Amygdala (tissue), 56 donors: ENCODE data around the gene BPI.
"Not testable (repeated sequence)": the region's sequence is repeated elsewhere in the genome, so short reads cannot be mapped to it uniquely, and the experiment has no call there.

Experiments used
- DNase-seq, 56 donors: peaks; one replicate each; lab custom pipeline; 2025; lab: John Stamatoyannopoulos, UW

The BPI gene

GRCh38 chr20:38277285-38277684, 26.7 kb upstream of the BPI start:
- no peak for DNase-seq

DNA sequence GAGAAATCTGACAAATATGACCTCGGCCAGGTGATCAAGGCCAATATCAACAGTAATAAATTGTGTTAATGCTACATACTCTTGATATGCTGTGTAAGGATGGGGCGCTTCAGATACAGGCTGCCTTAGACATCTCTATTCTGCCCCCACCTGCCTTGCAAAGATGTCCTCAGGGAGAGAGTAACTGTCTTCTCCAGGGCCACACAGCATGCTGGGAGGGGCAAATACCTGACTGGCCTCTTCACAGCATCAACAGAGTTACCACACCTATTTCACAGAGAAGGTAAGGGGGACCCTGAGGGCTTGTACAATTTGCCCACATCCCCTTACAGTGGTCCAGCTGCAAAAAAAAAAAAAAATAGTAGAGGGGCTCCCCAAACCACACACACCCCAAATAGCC, 26.3 kb upstream of the BPI start:
- no peak for DNase-seq

- DNase-seq = peak in 21 of 56 donors; percentile 8 to 54 (median 27)
Observed at GRCh38 chr20:38278131-38278530, 25.8 kb upstream of the BPI start.

GRCh38 chr20:38278763-38279162, 25.2 kb upstream of the BPI start:
- no peak for DNase-seq

DNA sequence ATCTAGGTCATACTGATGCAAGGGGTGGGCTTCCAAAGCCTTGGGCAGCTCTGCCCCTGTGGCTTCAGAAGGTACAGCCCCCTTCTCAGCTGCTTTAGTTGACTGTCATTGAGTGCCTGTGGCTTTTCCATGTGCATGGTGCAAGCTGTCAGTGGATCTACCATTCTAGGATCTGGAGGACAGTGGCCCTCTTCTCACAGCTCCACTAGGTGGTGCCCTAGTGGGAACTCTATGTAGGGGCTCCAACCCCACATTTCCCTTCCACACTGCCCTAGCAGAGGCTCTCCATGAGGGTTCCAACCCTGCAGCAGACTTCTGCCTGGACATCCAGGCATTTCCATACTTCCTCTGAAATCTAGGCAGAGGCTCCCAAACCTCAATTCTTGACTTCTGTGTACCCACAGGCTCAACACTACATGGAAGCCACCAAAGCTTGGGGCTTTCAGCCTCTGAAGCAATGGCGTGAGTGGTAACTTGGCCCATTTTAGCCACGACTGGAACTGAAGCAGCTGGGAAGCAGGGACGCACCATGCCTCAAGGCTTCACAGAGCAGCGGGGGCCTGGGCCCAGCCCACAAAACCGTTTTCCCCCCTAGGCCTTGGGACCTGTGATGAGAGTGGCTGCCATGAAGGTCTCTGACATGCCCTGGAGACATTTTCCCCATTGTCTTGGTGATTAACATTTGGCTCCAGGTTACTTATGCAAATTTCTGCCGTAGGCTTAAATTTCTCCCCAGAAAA, 22.6 kb upstream of the BPI start:
- not testable (repeated sequence) for DNase-seq

DNA sequence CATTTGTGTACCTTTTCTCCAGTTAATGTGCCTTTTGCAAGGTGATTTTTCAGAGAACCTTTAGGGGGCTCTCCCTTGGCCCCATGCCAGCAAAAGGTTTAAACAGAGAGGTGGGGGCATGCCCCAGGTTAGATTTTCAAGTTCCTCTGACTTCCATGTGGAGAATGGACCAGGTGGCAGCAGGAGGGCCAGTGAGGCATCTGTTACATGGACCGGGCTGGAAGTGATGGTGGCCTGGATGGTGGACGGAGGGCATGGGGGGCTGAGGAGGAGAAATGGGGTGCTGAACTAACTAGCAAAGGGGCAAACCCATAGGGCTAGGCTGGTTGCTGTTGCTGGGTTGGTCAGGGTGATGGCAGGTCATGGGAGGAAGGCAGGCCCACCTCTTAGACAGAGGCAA, 20.7 kb upstream of the BPI start:
- DNase-seq = no peak

- DNase-seq = not testable (repeated sequence)
Observed at GRCh38 chr20:38284066-38284650, 19.8 kb upstream of the BPI start.

- no peak for DNase-seq
Observed at GRCh38 chr20:38284893-38285444, 19.0 kb upstream of the BPI start.

- DNase-seq = peak in 54 of 56 donors; percentile 26 to 93 (median 75)
Observed at GRCh38 chr20:38286586-38287531, 17.1 kb upstream of the BPI start.

GRCh38 chr20:38290829-38291814, 12.8 kb upstream of the BPI start:
- peak in 7 of 56 donors; percentile 6 to 46 (median 24) for DNase-seq

DNA sequence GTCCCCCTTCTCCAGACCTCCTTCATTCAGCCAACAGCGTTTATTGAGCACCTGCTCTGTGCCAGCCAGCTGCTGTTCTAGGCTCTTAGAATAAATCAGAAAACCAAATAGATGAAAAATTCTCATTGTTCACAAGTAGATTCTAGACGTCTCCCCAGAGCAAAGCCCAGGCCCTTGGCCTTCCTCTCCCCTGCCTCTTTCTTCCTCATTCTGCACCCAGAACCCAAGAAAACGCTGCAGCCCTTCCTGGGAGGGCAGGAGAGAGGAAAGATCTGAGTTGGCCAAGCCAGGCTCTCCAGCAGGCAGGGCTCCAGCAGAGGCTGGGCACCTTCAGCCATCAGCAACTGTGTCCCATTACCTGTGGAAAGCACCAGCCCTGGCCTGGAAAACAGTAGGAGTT, 12.0 kb upstream of the BPI start:
- DNase-seq = no peak

- peak in 1 of 56 donors; percentile 26 for DNase-seq
Observed at GRCh38 chr20:38293491-38294065, 10.4 kb upstream of the BPI start.

- no peak for DNase-seq
Observed at GRCh38 chr20:38294076-38294591, 9.8 kb upstream of the BPI start.

GRCh38 chr20:38295811-38296210, 8.1 kb upstream of the BPI start:
- no peak for DNase-seq

- no peak for DNase-seq
Observed at GRCh38 chr20:38296433-38296832, 7.5 kb upstream of the BPI start.

DNA sequence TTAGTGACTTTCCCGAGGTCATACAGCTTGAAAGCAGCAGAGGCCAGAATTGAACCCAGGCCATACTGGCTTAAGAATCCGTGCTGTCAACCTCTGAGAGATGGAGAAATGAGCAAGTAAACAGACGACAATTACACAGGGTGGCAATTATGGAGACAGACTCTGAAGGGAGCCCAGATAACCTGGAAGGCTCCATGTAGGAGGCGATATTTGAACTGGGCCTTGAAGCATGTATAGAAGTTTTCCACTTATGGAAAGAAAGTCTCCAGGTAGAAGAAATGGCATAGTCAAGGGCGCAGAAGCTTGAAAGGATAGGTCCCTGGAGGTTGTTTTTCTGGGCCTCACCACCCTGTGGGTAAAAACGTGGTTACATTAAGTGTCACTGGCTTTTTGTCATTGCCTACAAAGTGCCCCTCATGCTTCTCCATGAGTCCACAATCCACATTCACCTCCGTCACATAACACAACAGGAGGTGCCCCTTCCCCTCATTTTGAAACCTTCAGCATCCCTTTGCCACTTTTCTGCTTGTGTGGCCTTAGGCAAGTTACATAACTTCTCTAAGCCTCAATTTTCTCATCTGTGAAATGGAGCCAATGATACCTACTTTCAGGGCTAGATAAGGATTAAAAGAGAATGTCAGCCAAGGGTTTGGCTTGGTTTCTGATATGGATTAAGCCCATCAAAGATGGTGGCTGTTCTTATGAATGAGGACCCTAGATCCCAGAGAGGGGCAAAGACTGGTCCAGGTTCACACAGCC, 5.9 kb upstream of the BPI start:
- DNase-seq = no peak

DNA sequence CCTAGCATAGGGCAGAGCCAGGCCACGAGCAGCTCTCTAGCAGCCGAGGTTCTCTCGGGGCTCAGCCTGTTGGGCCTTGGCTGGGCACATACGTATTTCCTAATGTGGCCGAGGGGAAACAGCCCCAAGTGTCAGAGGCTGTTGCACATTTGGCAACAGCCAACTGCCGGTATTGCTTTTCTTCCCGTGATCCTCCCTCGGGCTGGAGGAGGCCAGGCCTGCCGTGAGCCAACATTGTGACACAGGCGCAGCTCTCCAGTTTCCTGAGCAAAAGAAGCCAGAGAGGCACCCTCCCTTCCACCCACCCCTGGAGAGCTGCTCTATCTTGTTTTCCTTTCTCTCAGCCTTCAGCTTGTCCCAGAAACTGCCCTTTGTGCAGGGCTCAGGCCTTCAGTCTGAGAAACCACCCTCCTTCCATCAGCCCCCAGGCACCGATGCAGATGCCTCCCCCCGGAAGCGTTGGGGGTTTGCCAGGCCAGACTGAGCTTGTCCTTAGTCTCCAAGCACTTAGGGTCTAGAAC, 5.1 kb upstream of the BPI start:
- DNase-seq = peak in 34 of 56 donors; percentile 11 to 68 (median 42)

GRCh38 chr20:38299963-38300362, 4.0 kb upstream of the BPI start:
- DNase-seq = no peak
